ENCODE data around the gene MGMT.

- TF ChIP-seq REST (IDR thresholded peaks at IDR 0.05; ENCODE audit: unreplicated experiment) (no peak), CTCF (conservative IDR thresholded peaks at IDR 0.05; ENCODE audit: low read depth in 2 of 2) (peak in 1 of 2 experiments; percentile 38; a peak in 2 of 4 replicates), JUNB (IDR thresholded peaks at IDR 0.05; ENCODE audit: unreplicated experiment) (no peak), EZH2 (IDR thresholded peaks at IDR 0.05; ENCODE audit: low read depth, unreplicated experiment) (no peak), POLR2AphosphoS5 (IDR thresholded peaks at IDR 0.05; ENCODE audit: low read depth) (no peak), ZNF462 (CRISPR knock-in tag; IDR thresholded peaks at IDR 0.05) (no peak), EZH2phosphoT487 (IDR thresholded peaks at IDR 0.05; ENCODE audit: unreplicated experiment) (no peak), ZNF114 (CRISPR knock-in tag; IDR thresholded peaks at IDR 0.05) (no peak)
Measured at GRCh38 chr10:129740532-129741279, 273.7 kb downstream of the MGMT start.
